Measurements from ENCODE around the gene TSSK2. TPM values are rescaled to one million over a fixed set of nuclear protein-coding genes. Genes with fewer than 3 reads are reported as not detected.

The TSSK2 gene
- total RNA-seq, 1 donor from 2014 or later, result not detected

DNA sequence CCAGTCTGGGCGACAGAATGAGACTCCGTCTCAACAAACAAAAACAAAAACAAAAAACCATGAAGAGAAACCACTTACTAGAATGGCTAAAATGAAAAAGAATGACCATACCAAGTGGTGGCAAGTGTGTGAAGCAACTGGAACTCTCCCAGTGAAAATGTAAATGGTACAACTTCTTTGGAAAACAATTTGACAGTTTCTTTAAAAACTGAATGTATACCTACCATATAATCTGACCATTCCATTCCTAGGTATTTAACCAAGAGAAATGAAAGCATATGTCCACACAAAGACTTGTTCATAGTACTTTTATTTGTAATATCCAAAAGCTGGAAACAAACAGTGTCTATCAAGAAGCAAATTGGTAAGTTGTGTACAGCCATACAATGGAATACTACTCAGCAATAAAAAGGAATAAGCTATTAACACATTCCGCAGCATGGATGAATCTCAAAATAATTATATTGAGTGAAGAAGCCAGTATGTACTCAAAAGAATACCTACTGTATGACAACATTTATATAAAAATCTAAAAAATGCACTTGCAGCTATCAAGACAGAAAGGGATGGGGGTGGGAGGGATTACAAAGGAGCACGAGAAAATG lies 36.6 kb upstream of the TSSK2 start:
- no peaks in the 10 kb centered on the region for H3K27me3 Mint-ChIP-seq (ENCODE audit: low read depth, unreplicated experiment)
- H3K9ac ChIP-seq (ENCODE audit: low read length), result no peak overlapping the region
- H3K4me3 ChIP-seq (ENCODE audit: insufficient read depth, low read depth, low read length), result no peak overlapping the region
- H4K20me1 ChIP-seq (ENCODE audit: insufficient read depth, low read length), result peaks cover 73% of the 10 kb centered on the region
- H3K4me2 ChIP-seq (ENCODE audit: low read length), result no peak overlapping the region
- H3K79me2 ChIP-seq (ENCODE audit: insufficient read depth, low read length), result peaks cover 52% of the 10 kb centered on the region
- peaks cover 4% of the 10 kb centered on the region for H3K4me1 Mint-ChIP-seq (ENCODE audit: low read depth, unreplicated experiment)
- no peaks in the 10 kb centered on the region for H3K27me3 ChIP-seq (ENCODE audit: insufficient read depth, low read length)
- no peaks in the 10 kb centered on the region for H3K4me1 ChIP-seq (ENCODE audit: insufficient read depth, low read length)
- no peaks in the 10 kb centered on the region for H3K9me3 ChIP-seq (ENCODE audit: insufficient read depth, low read depth, low read length)
- no peak overlapping the region for H3K4me3 Mint-ChIP-seq (ENCODE audit: unreplicated experiment)
- FAIRE-seq (no peak), DNase-seq (ENCODE audit: low read depth) (no peak)
- no peak overlapping the region for H3K27ac ChIP-seq (ENCODE audit: low read depth, low read length)
- H3K36me3 Mint-ChIP-seq (ENCODE audit: low read depth, unreplicated experiment), result peaks cover 4% of the 10 kb centered on the region
- H3K27ac Mint-ChIP-seq (ENCODE audit: unreplicated experiment), result no peak overlapping the region
- no peak for TF ChIP-seq EZH2 (IDR thresholded peaks at IDR 0.05; ENCODE audit: insufficient read depth, low read length)
- TF ChIP-seq, protein P1, sequence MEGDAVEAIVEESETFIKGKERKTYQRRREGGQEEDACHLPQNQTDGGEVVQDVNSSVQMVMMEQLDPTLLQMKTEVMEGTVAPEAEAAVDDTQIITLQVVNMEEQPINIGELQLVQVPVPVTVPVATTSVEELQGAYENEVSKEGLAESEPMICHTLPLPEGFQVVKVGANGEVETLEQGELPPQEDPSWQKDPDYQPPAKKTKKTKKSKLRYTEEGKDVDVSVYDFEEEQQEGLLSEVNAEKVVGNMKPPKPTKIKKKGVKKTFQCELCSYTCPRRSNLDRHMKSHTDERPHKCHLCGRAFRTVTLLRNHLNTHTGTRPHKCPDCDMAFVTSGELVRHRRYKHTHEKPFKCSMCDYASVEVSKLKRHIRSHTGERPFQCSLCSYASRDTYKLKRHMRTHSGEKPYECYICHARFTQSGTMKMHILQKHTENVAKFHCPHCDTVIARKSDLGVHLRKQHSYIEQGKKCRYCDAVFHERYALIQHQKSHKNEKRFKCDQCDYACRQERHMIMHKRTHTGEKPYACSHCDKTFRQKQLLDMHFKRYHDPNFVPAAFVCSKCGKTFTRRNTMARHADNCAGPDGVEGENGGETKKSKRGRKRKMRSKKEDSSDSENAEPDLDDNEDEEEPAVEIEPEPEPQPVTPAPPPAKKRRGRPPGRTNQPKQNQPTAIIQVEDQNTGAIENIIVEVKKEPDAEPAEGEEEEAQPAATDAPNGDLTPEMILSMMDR (IDR thresholded peaks at IDR 0.05; ENCODE audit: insufficient read depth, low read depth, low read length), result no peak
- no peaks in the 10 kb centered on the region for H3K9me3 Mint-ChIP-seq (ENCODE audit: unreplicated experiment)
- no peaks in the 10 kb centered on the region for H3K36me3 ChIP-seq (ENCODE audit: insufficient read depth, low read length)
- H2AFZ ChIP-seq (ENCODE audit: low read depth, low read length), result no peak overlapping the region

GRCh38 chr22:19096555-19096954 lies 34.6 kb upstream of the TSSK2 start:
- no peaks in the 10 kb centered on the region for H3K27me3 ChIP-seq (ENCODE audit: insufficient read depth, low read length)
- no peaks in the 10 kb centered on the region for H3K27me3 Mint-ChIP-seq (ENCODE audit: low read depth, unreplicated experiment)
- H3K27ac Mint-ChIP-seq (ENCODE audit: unreplicated experiment), result no peak overlapping the region
- H3K4me3 Mint-ChIP-seq (ENCODE audit: unreplicated experiment), result no peak overlapping the region
- H2AFZ ChIP-seq (ENCODE audit: low read depth, low read length), result no peak overlapping the region
- no peak overlapping the region for H3K9ac ChIP-seq (ENCODE audit: low read length)
- H3K4me2 ChIP-seq (ENCODE audit: low read length), result no peak overlapping the region
- H3K36me3 Mint-ChIP-seq (ENCODE audit: low read depth, unreplicated experiment), result peaks cover 4% of the 10 kb centered on the region
- FAIRE-seq (no peak), DNase-seq (ENCODE audit: low read depth) (no peak)
- H4K20me1 ChIP-seq (ENCODE audit: insufficient read depth, low read length), result peaks cover 75% of the 10 kb centered on the region
- H3K79me2 ChIP-seq (ENCODE audit: insufficient read depth, low read length), result peaks cover 64% of the 10 kb centered on the region
- H3K4me1 ChIP-seq (ENCODE audit: insufficient read depth, low read length), result no peaks in the 10 kb centered on the region
- H3K27ac ChIP-seq (ENCODE audit: low read depth, low read length), result no peak overlapping the region
- peaks cover 4% of the 10 kb centered on the region for H3K4me1 Mint-ChIP-seq (ENCODE audit: low read depth, unreplicated experiment)
- H3K9me3 Mint-ChIP-seq (ENCODE audit: unreplicated experiment), result no peaks in the 10 kb centered on the region
- no peaks in the 10 kb centered on the region for H3K9me3 ChIP-seq (ENCODE audit: insufficient read depth, low read depth, low read length)
- H3K4me3 ChIP-seq (ENCODE audit: insufficient read depth, low read depth, low read length), result no peak overlapping the region
- no peak for TF ChIP-seq EZH2 (IDR thresholded peaks at IDR 0.05; ENCODE audit: insufficient read depth, low read length)
- TF ChIP-seq, protein P1 (IDR thresholded peaks at IDR 0.05; ENCODE audit: insufficient read depth, low read depth, low read length), result no peak
- H3K36me3 ChIP-seq (ENCODE audit: insufficient read depth, low read length), result no peaks in the 10 kb centered on the region

DNA sequence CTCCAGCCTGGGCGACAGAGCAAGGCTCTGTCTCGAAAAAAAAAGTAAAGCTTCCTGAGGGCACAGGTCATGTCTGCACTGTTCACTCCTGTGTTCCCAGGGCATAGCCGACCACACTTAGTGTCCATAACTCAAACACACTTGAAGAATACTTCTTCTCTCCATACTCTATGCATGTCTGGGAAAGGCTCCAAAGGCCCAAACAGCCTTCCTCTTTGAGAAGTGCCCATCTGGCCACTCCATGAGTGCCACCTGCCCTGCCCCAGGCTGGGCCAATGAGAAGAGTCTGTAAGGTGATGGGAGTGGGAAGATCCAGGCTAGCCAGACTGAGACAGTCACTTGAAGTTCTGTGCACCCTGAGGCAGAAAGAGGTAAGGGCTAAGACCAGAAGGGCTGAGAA lies 33.6 kb upstream of the TSSK2 start:
- no peaks in the 10 kb centered on the region for H3K27me3 Mint-ChIP-seq (ENCODE audit: low read depth, unreplicated experiment)
- no peak overlapping the region for H3K4me2 ChIP-seq (ENCODE audit: low read length)
- no peaks in the 10 kb centered on the region for H3K4me1 ChIP-seq (ENCODE audit: insufficient read depth, low read length)
- H3K9me3 ChIP-seq (ENCODE audit: insufficient read depth, low read depth, low read length), result no peaks in the 10 kb centered on the region
- H3K9ac ChIP-seq (ENCODE audit: low read length), result no peak overlapping the region
- H3K4me3 Mint-ChIP-seq (ENCODE audit: unreplicated experiment), result no peak overlapping the region
- H3K36me3 ChIP-seq (ENCODE audit: insufficient read depth, low read length), result no peaks in the 10 kb centered on the region
- no peak for TF ChIP-seq EZH2 (IDR thresholded peaks at IDR 0.05; ENCODE audit: insufficient read depth, low read length)
- TF ChIP-seq, protein P1 (IDR thresholded peaks at IDR 0.05; ENCODE audit: insufficient read depth, low read depth, low read length), result no peak
- no peaks in the 10 kb centered on the region for H3K27me3 ChIP-seq (ENCODE audit: insufficient read depth, low read length)
- FAIRE-seq (no peak), DNase-seq (ENCODE audit: low read depth) (no peak)
- no peak overlapping the region for H3K27ac ChIP-seq (ENCODE audit: low read depth, low read length)
- H3K79me2 ChIP-seq (ENCODE audit: insufficient read depth, low read length), result peaks cover 71% of the 10 kb centered on the region
- peaks cover 76% of the 10 kb centered on the region for H4K20me1 ChIP-seq (ENCODE audit: insufficient read depth, low read length)
- peaks cover 4% of the 10 kb centered on the region for H3K36me3 Mint-ChIP-seq (ENCODE audit: low read depth, unreplicated experiment)
- peaks cover 4% of the 10 kb centered on the region for H3K4me1 Mint-ChIP-seq (ENCODE audit: low read depth, unreplicated experiment)
- no peak overlapping the region for H3K27ac Mint-ChIP-seq (ENCODE audit: unreplicated experiment)
- no peak overlapping the region for H2AFZ ChIP-seq (ENCODE audit: low read depth, low read length)
- no peaks in the 10 kb centered on the region for H3K9me3 Mint-ChIP-seq (ENCODE audit: unreplicated experiment)
- no peak overlapping the region for H3K4me3 ChIP-seq (ENCODE audit: insufficient read depth, low read depth, low read length)

All from astrocyte (in vitro differentiated cells and primary cell).